Endodermal cell (in vitro differentiated cells): ENCODE results near the gene CEP128. TPM values are rescaled to one million over a fixed set of nuclear protein-coding genes. Genes with fewer than 3 reads are reported as not detected.

Experiments used
- DNase-seq: peaks from one replicate; pipeline ENCODE4 v3.0.0-alpha.2; 2017
- H3K27ac ChIP-seq: 2 replicates; pipeline ENCODE4 v1.5.1; 2013; ENCODE audit warnings: mild to moderate bottlenecking, low read depth, low read length, moderate library complexity
- H3K27me3 ChIP-seq: 2 replicates; pipeline ENCODE4 v1.6.1; 2013; ENCODE audit warnings: mild to moderate bottlenecking, low read length, moderate library complexity; ENCODE audit not compliant: insufficient read depth, control insufficient read depth, poor library complexity, severe bottlenecking
- H3K36me3 ChIP-seq: 2 replicates; pipeline ENCODE4 v1.7.0; 2013; ENCODE audit warnings: mild to moderate bottlenecking, low read length, moderate library complexity; ENCODE audit not compliant: control insufficient read depth, insufficient read depth
- H3K4me1 ChIP-seq: one replicate; pipeline ENCODE4 v1.7.0; 2013; ENCODE audit warnings: low read length; ENCODE audit not compliant: control insufficient read depth, insufficient read depth
- H3K4me3 ChIP-seq: 2 replicates; pipeline ENCODE4 v1.5.1; 2013; ENCODE audit warnings: mild to moderate bottlenecking, low read length, moderate library complexity
- H3K9ac ChIP-seq: 2 replicates; pipeline ENCODE4 v1.6.1; 2013; ENCODE audit warnings: mild to moderate bottlenecking, low read length, moderate library complexity; ENCODE audit not compliant: poor library complexity, severe bottlenecking; ENCODE audit errors: extremely low read depth
- H3K9me3 ChIP-seq: 2 replicates; pipeline ENCODE4 v1.6.1; 2013; ENCODE audit warnings: mild to moderate bottlenecking, low read length, moderate library complexity; ENCODE audit not compliant: control insufficient read depth
- H3K27ac Mint-ChIP-seq: 2 replicates; pipeline ENCODE4 v1.8.0; 2020; ENCODE audit warnings: mixed read lengths
- H3K27me3 Mint-ChIP-seq: 2 replicates; pipeline ENCODE4 v1.8.0; 2021; ENCODE audit warnings: mild to moderate bottlenecking, mixed read lengths; ENCODE audit not compliant: insufficient read depth
- H3K36me3 Mint-ChIP-seq: 2 replicates; pipeline ENCODE4 v1.8.0; 2020; ENCODE audit warnings: low read depth, mixed read lengths
- H3K4me1 Mint-ChIP-seq: 2 replicates; pipeline ENCODE4 v1.8.0; 2020; ENCODE audit warnings: mixed read lengths
- H3K4me3 Mint-ChIP-seq: 2 replicates; pipeline ENCODE4 v1.8.0; 2020; ENCODE audit warnings: mild to moderate bottlenecking, moderate library complexity, mixed read lengths
- H3K9me3 Mint-ChIP-seq: 2 replicates; pipeline ENCODE4 v1.8.0; 2020; ENCODE audit warnings: mild to moderate bottlenecking, mixed read lengths
- CTCF ChIP-seq: fragments of 200-600 bp; sonication (generic); conservative IDR thresholded peaks from 2 replicates; pipeline ENCODE4 v1.5.0; 2021; ENCODE audit warnings: antibody characterized with exemption, mild to moderate bottlenecking
- WGBS, 2 experiments: methylation state at CpG; one replicate each; pipeline versions ENCODE4 v1.1.5 to v1.1.7; 2013; ENCODE audit warnings: missing lambda C conversion rate in 2 of 2, mixed read lengths in 1 of 2; ENCODE audit not compliant: insufficient coverage in 1 of 2, insufficient read length in 1 of 2; 5-methylcytosine and 5-hydroxymethylcytosine counted together
- total RNA-seq, 2 donors: library from RNA; stranded (reverse); fragmentation: NEBNext Ultra II Directional in 1 of 2; extraction: Animal tissue kit (Norgen Biotek cat#: 25700) in 1 of 2; gene quantifications; 2 replicates in 1 of 2; 3 replicates in 1 of 2; pipeline ENCODE4 v1.2.1, GENCODE V29; 2021

CEP128 gene
- total RNA-seq, 2 donors from 2014 or later, result 21.6 to 29.0 TPM

- H3K4me1 ChIP-seq, result no peaks in the 10 kb centered on the region
- TF ChIP-seq CTCF, result no peak
- no peaks in the 10 kb centered on the region for H3K27me3 ChIP-seq
- no peak overlapping the region for H3K4me3 Mint-ChIP-seq
- no peaks in the 10 kb centered on the region for H3K36me3 Mint-ChIP-seq
- no peaks in the 10 kb centered on the region for H3K27me3 Mint-ChIP-seq
- H3K4me1 Mint-ChIP-seq, result no peaks in the 10 kb centered on the region
- no peak overlapping the region for H3K27ac ChIP-seq
- no peaks in the 10 kb centered on the region for H3K9me3 ChIP-seq
- no peak overlapping the region for H3K9ac ChIP-seq
- WGBS, 2 experiments, result 95 to 96% methylated on average over 3 to 6 of the region's 6 CpGs
- no peaks in the 10 kb centered on the region for H3K9me3 Mint-ChIP-seq
- H3K4me3 ChIP-seq, result no peak overlapping the region
- no peak overlapping the region for H3K27ac Mint-ChIP-seq
- no peak for DNase-seq
- H3K36me3 ChIP-seq, result no peaks in the 10 kb centered on the region
Measured at GRCh38 chr14:80698974-80699373, 242.6 kb downstream of the CEP128 start.

- no peaks in the 10 kb centered on the region for H3K4me1 ChIP-seq
- no peak overlapping the region for H3K27ac Mint-ChIP-seq
- DNase-seq, result no peak
- no peaks in the 10 kb centered on the region for H3K4me1 Mint-ChIP-seq
- no peaks in the 10 kb centered on the region for H3K27me3 ChIP-seq
- H3K9ac ChIP-seq, result no peak overlapping the region
- H3K36me3 ChIP-seq, result no peaks in the 10 kb centered on the region
- H3K36me3 Mint-ChIP-seq, result no peaks in the 10 kb centered on the region
- no peaks in the 10 kb centered on the region for H3K27me3 Mint-ChIP-seq
- no peak overlapping the region for H3K27ac ChIP-seq
- H3K4me3 ChIP-seq, result no peak overlapping the region
- H3K4me3 Mint-ChIP-seq, result no peak overlapping the region
- 90 to 100% methylated on average over 3 to 4 of the region's 4 CpGs for WGBS, 2 experiments
- no peak for TF ChIP-seq CTCF
- no peaks in the 10 kb centered on the region for H3K9me3 Mint-ChIP-seq
- no peaks in the 10 kb centered on the region for H3K9me3 ChIP-seq
Measured at GRCh38 chr14:80695869-80696268, 245.7 kb downstream of the CEP128 start.

- no peaks in the 10 kb centered on the region for H3K36me3 Mint-ChIP-seq
- H3K4me1 Mint-ChIP-seq, result no peaks in the 10 kb centered on the region
- WGBS, 2 experiments, result 93 to 96% methylated on average over 3 of the region's 3 CpGs
- H3K9me3 Mint-ChIP-seq, result no peaks in the 10 kb centered on the region
- DNase-seq, result no peak
- H3K27ac ChIP-seq, result no peak overlapping the region
- H3K4me3 Mint-ChIP-seq, result no peak overlapping the region
- H3K36me3 ChIP-seq, result no peaks in the 10 kb centered on the region
- no peak for TF ChIP-seq CTCF
- no peak overlapping the region for H3K9ac ChIP-seq
- H3K27me3 Mint-ChIP-seq, result no peaks in the 10 kb centered on the region
- H3K4me3 ChIP-seq, result no peak overlapping the region
- H3K4me1 ChIP-seq, result no peaks in the 10 kb centered on the region
- no peak overlapping the region for H3K27ac Mint-ChIP-seq
- no peaks in the 10 kb centered on the region for H3K27me3 ChIP-seq
- H3K9me3 ChIP-seq, result no peaks in the 10 kb centered on the region
Measured at GRCh38 chr14:80692903-80693302, 248.6 kb downstream of the CEP128 start.
